IPS-NIHi7 (cell line): Measurements from ENCODE around the gene GLP1R.

Source experiments
- DNase-seq: peaks from one replicate; pipeline ENCODE4 v3.0.0; 2012; ENCODE audit warnings: mixed read lengths; ENCODE audit errors: extremely low spot score

Gene GLP1R

GRCh38 chr6:39062014-39062740, 13.6 kb downstream of the GLP1R start:
- DNase-seq = no peak

DNA sequence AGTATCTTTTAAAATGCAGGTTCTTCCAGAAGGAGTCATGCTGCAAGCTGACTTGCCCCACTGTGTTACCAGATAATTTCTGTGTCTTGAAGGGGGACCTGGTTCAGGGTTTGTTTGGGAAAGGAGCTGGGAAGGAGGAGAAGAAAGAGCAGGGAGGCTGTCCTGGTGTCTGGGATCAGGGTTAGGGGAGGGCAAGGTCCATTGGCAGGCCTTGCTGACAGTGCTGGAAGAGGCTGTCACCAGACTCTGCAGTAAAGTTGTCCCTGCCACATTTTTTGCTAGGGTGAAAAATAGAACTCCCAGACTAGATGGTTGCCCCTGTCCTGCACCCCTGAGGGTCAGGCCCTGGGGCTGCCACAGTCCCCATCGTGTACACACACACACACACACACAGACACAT, 14.9 kb downstream of the GLP1R start:
- no peak for DNase-seq

GRCh38 chr6:39065561-39065960, 17.0 kb downstream of the GLP1R start:
- no peak for DNase-seq

DNA sequence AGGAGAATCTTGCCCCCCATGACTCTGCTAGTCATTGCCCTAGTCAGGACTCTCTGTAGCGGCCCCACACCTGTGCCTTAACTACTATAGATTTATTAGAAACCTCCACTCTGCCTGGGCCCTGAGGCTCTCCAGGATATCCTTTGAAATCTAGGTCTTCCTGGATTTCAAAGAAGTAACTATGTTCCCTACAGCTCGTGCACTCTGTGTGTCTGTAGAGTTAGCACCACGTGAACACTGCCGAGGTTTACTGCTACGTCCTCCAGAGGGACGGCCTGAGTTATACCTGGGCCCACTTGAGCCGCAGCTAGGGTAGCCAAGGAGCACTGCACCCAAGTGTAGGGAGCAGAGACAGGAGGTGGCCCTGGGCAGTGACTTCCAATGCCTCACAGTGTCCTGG, 19.8 kb downstream of the GLP1R start:
- no peak for DNase-seq

- no peak for DNase-seq
Measured at GRCh38 chr6:39072830-39073229, 24.2 kb downstream of the GLP1R start.

DNA sequence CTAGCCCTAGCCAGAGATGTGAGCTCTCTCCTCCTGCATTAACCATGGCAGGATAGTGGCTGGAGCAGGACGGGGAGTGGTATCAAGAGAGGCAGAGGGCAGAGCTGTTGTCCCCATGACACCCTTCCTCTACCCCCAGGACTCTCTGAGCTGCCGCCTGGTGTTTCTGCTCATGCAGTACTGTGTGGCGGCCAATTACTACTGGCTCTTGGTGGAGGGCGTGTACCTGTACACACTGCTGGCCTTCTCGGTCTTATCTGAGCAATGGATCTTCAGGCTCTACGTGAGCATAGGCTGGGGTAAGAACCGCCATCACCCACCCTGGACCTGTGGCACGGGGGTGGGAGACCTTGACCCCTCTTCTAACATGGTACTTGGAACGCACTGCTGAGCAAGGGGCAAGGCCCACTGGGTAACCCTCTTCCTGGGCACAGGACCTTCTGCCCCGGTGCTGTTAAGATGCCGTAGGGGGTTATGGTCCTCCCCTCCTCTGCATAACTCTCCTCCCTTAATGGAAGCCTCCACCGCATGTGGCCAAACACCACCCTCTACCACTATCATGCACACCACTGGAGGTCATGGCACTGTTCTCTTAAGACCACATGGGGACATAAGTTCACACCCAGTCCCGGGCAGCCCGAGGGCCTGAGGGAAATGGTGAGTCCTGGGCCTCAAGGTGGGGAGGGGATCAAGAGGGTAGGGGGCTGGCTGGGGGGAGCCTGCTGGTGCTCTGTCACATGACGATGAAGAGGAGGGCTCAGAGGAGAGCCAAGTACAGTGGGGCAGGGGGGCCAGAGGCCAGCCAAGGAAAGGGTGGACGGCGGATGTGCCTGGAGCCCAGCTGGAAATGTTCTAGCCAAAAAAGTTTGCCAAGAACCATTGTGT, 25.1 kb downstream of the GLP1R start:
- DNase-seq = no peak

DNA sequence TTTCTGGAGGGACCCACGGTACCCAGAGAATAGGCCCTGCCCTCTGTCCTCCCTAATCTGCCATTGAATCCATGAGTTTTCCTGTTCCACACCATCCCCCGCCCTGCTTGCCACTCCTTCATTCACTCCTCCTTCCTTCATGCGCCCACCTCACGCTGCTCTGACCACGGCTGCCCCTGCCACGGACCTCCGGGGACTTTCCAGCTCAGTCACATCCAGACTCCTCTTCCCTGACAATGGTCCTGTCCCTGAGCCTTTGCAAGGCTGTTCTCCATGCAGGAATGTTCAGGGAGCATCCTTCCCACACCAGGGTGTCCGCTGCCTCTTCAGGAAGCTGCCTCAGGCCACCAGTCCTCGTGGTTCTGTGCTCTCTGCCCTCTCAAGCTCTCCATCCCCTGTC, 25.9 kb downstream of the GLP1R start:
- no peak for DNase-seq

- no peak for DNase-seq
Measured at GRCh38 chr6:39075010-39075686, 26.6 kb downstream of the GLP1R start.

- DNase-seq = no peak
Measured at GRCh38 chr6:39075807-39076622, 27.4 kb downstream of the GLP1R start.

DNA sequence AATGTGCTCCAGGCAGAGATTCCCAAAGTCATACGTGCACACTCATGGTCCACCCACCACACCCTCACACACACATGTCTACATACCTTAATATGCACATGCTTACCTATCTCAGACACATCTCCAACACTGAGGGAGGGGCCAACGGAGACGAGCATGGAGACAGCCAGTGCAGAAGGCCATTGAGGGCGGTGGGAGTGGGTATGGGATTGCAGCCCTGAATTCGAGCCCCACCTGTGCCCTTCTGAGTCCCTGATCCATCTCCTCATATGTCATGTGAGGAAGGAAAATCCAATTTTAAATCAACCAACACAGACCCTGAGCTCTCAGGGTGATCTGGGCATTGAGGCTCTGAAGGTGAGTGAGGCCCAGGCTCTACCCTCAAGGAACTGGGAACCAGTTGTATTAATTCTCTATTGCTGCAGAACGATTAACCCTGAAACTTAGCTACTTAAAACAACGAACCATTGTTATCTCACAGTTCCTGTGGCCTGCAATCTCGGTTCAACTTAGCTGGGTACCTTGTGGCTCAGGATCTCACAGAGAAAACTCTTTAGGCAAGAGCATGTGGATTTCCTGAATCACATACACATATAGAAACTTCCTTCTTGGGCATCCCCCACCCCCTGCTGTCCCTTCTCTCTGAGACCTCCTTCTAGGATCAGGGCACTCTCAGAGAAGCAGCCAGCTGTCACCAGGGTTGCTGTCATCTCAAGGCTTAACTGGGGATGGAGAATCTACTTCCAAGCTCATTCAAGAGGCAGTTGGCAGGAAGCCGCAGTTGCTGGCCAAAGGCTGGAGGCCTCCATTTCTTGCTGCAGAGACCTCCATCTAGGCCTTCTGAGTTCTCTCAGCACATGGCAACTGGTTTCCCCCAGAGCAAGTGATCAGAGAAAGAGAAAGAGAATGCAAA, 28.3 kb downstream of the GLP1R start:
- DNase-seq = no peak

DNA sequence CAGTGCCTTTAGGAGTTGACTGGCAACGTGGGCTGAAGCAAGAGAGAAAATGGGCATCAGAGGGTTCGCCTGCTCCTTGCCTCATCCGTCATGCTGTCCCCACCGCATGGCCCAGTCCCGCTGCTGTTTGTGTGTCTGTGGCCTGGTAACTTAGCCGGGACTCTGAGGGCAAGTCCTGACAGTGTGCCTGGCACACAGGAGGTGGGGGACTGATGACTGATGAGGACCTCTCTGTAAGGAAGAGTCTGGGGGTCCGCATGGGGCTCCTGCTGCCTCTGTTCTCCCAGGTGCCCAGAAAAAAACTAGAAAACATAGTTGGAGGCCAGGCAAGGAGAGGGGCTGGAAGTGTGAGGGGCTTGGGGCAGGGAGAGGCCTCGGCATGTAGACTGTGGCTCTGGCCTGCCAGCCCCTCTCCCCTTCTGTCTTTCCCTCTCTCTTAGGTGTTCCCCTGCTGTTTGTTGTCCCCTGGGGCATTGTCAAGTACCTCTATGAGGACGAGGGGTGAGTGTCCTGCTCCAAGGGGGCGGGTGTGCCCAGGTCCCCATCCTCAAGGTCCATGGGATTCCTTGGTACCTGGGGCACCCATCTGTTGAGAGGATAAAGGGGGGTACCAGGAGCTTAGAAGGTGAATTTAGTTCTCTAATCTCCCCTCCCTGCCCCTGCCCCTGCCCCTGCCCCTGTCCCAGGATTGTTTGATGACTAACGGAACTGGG, 29.5 kb downstream of the GLP1R start:
- DNase-seq = no peak

DNA sequence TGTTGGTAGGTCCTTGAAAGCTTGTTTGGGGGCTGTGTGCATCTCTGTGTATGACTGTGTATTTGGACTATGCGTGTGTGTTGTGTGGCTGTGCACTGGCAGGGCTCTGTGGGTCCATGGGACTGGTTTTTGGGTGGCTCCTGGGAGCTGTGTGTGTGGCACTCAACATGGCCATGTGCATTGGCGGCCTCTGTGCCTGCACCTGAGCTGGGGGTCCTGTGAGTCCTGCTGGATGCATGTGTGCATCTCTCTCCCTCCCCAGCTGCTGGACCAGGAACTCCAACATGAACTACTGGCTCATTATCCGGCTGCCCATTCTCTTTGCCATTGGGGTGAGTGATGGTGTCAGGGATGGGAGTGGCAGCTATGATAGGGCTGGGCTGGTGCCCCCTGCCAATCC, 30.1 kb downstream of the GLP1R start:
- no peak for DNase-seq

DNA sequence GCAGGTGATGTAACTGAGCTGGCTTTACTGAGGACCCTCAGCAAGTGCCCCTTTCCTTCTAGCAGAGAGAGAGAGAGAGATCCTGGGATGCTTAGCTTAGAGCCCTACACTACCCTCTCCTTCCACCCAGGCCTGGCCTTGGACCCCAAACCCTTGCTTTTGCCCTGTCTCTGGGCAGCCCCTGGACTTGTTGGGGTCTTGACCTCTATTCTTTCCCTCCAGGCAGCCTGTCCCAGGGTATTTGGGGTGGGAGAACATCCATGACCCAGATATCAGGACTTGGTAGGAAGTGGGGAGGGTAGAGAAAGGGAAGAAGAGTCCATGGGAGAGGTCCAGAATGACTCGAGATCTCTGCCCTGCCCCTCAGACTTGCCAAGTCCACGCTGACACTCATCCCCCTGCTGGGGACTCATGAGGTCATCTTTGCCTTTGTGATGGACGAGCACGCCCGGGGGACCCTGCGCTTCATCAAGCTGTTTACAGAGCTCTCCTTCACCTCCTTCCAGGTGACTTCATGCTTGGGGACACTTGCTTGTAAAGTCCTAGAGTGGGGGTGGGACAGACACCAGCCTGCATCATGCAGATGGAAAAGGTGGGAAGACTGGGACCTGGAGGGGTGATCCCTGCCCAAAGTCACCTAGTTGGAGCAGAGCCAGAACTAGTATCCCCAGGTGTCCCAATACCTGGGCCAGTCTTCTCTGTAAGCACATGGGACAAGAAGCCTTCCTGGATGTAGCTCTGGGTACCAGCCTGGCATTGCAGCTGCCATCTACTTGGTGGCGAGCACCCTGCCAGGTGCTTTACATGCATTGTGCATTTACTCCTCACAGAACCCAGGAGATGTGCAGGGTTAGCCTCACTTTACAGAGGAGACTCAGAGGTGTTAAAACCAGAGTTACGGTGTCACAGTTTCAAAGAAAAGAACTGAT, 30.9 kb downstream of the GLP1R start:
- no peak for DNase-seq

DNA sequence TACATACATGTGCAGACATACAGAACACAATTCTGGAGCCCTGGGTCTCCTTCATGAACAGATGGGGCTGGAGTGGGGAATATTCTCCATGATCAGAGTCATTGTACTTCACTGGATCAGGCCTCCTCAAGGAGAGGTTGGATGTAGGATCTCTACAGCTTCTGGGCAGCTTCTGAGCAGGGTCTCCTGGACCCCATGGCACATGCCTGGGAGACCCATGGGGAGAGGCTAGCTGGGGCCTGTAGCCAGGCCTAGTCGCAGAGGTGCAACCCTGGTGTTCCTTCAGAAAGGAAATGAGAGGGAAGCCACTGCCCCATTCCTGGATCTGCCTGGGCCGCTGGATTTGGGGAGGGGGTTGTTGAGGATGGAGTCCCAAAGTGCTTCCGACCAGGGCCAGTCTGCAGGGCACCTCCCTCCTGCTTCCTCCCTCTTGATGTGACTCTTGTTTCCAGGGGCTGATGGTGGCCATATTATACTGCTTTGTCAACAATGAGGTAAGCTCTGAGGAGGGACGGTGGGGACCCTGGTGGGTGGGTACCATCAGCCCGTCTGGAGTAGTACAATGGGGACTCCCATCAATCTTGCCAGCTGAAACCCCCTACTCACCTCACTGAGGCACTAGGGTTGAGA, 31.8 kb downstream of the GLP1R start:
- no peak for DNase-seq

GRCh38 chr6:39082310-39082709, 33.7 kb downstream of the GLP1R start:
- DNase-seq = no peak

DNA sequence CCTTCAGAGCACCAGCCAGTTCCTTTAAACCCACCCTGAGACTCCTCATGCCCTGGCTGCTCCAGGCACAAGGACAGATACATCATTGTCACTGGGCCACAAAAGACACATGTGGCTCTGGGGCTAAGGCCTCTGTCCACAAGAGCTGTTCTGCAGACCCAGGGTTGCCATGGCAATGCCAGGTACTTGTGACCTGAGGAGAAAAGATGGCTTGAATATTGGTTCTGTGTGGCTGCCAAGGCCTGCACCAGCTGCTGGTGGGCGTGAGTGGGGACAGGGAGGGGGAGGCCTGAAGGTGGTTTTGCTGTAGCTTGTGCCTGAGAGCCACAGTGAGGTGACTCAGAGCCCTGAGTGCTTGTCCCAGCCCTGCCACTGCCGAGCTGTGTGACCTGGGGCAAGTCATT, 34.7 kb downstream of the GLP1R start:
- DNase-seq = no peak

DNA sequence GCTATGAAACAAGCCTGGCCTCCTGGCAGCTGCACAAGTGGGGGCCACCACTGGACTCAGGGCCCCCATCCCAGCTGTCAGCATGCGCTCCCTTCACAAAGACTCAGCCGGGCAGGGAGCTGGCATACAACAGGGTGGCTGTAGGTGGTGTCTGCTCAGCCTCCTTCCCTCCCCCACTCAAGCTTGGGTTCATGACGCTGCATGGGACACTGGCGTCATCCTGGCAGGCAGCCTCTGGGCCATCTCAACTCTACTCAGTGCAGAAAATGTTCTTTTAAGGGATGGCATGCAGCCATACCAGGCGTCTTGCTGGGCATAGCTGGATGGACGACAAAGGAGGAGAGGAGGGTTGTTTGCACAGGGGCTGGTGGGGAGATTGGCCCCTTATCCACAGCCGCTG, 35.9 kb downstream of the GLP1R start:
- no peak for DNase-seq

DNA sequence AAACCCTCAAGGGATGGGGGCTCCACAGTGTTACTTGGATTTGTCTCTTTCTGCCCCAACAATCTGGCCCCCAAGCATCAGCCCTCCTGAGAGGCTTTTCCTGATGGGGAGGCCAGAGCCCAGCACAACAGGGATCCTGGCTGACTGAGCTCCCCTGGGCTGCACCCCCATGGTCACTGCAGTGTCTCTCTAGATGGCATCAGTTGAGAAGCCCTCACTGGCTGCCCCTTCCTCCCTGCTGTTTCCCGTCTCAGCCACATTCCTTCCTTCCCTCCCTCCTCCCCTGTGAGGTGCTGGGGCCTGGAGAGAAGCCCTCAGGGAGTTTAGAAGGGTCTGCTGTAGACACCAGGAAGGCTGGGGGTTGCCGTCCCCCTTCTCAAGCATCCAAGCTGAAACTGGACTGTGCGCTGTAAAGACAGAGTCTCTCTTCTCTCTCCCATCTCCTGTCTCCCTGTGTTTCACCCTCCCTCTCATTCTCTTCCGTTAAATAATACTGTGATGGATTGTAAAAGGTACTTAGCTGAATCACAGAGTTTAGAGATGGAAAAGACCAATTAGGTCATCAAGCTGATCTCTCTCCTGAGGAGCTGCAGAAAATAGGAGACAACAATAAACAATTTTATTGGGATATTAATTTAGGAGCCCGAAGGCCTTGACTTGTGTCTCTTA, 36.7 kb downstream of the GLP1R start:
- DNase-seq = no peak
